ENCODE data around the gene CDH13. TPM values are rescaled to one million over a fixed set of nuclear protein-coding genes. Genes with fewer than 3 reads are reported as not detected.

CDH13 gene
- total and polyA plus RNA-seq, 2 of the 8 experiments (the other 6 are each of a cell fraction or from before 2014, with no cell fraction given), result 2.3 to 2.4 TPM

- H3K9me3 ChIP-seq (ENCODE audit: insufficient read depth in 2 of 2, low read depth in 1 of 2, low read length in 1 of 2), result no peaks in the 10 kb centered on the region
- no peak overlapping the region for H3K9ac ChIP-seq (replicated peaks in 1 of 4; ENCODE audit: extremely low read depth in 1 of 4, low read depth in 3 of 4, low read length in 3 of 4)
- no peaks in the 10 kb centered on the region for H4K20me1 ChIP-seq (replicated peaks in 1 of 2; ENCODE audit: control insufficient read depth in 1 of 2, insufficient read depth in 2 of 2, low read length in 2 of 2)
- H3K27ac ChIP-seq (ENCODE audit: low read depth, low read length), result no peak overlapping the region
- no peak overlapping the region for H3K18ac ChIP-seq (ENCODE audit: extremely low read depth, low read length)
- H4K8ac ChIP-seq (ENCODE audit: extremely low read depth, insufficient read depth, low read length), result no peak overlapping the region
- H3K56ac ChIP-seq (replicated peaks; ENCODE audit: insufficient read length, low read depth, low read length), result no peak overlapping the region
- no peak overlapping the region for H2AFZ ChIP-seq (ENCODE audit: low read length)
- no peak overlapping the region for H4K5ac ChIP-seq (ENCODE audit: insufficient read length, low read depth, low read length)
- CTCF ChIA-PET (ENCODE audit: partially characterized antibody), result no interaction called here
- no peak overlapping the region for H3K4ac ChIP-seq (replicated peaks; ENCODE audit: insufficient read length, low read depth, low read length)
- no peak overlapping the region for H2BK5ac ChIP-seq (ENCODE audit: low read depth, low read length)
- no peak overlapping the region for H3K23ac ChIP-seq (ENCODE audit: insufficient read length)
- no peak overlapping the region for H3K4me3 ChIP-seq (ENCODE audit: extremely low read depth in 1 of 4, insufficient read depth in 2 of 4, low read depth in 3 of 4, low read length in 4 of 4)
- no peak overlapping the region for H2BK20ac ChIP-seq (ENCODE audit: low read length)
- H3K4me1 ChIP-seq (replicated peaks in 1 of 4; ENCODE audit: control insufficient read depth in 3 of 4, insufficient read depth in 4 of 4, low read length in 3 of 4), result no peaks in the 10 kb centered on the region; a peak in 2 of 7 replicates
- H3K36me3 ChIP-seq (ENCODE audit: control insufficient read depth in 2 of 4, insufficient read depth in 4 of 4, low read length in 3 of 4), result no peaks in the 10 kb centered on the region
- H4K91ac ChIP-seq (replicated peaks; ENCODE audit: insufficient read length, low read length), result no peak overlapping the region
- H2BK12ac ChIP-seq (ENCODE audit: low read depth, low read length), result no peak overlapping the region
- no peak overlapping the region for H3K4me2 ChIP-seq (ENCODE audit: insufficient read depth in 1 of 2, low read depth in 2 of 2, low read length in 2 of 2)
- no peaks in the 10 kb centered on the region for H3K23me2 ChIP-seq (ENCODE audit: low read depth, low read length)
- H2AK5ac ChIP-seq (ENCODE audit: low read depth, low read length), result no peak overlapping the region
- 94% methylated on average over 6 of the region's 6 CpGs; no CpG with 5 or more reads in 1 of the 2 experiments for WGBS, 2 experiments (ENCODE audit: extremely low coverage in 1 of 2, insufficient coverage in 1 of 2, insufficient read length in 1 of 2, insufficient replicate concordance in 2 of 2, low coverage in 1 of 2, low lambda C conversion rate in 2 of 2, missing lambda C conversion rate in 1 of 2)
- H3K79me2 ChIP-seq (ENCODE audit: control insufficient read depth in 1 of 2, insufficient read depth in 2 of 2, low read length in 2 of 2), result no peaks in the 10 kb centered on the region
- H2BK120ac ChIP-seq (replicated peaks; ENCODE audit: low read depth, low read length), result no peak overlapping the region
- H3K27me3 ChIP-seq (replicated peaks in 1 of 4; ENCODE audit: control insufficient read depth in 3 of 4, extremely low read depth in 1 of 4, insufficient read depth in 3 of 4, low read length in 3 of 4), result no peaks in the 10 kb centered on the region
- no peak overlapping the region for H3K14ac ChIP-seq (ENCODE audit: insufficient read length)
- POLR2A ChIA-PET (ENCODE audit: partially characterized antibody), result no interaction called here
- DNase-seq (ENCODE audit: low read depth in 1 of 2, low spot score in 2 of 2) (no peak), FAIRE-seq (no peak)
- no peaks in the 10 kb centered on the region for H3K79me1 ChIP-seq (ENCODE audit: low read depth, low read length)
- H2BK15ac ChIP-seq (ENCODE audit: low read length), result 0 out of 2 replicates have a peak overlapping the region, but pooled peaks have one; percentile 82
- TF ChIP-seq POU5F1 (IDR thresholded peaks at IDR 0.05; ENCODE audit: low read depth, low read length) (no peak), MAX (IDR thresholded peaks at IDR 0.05) (no peak), MAFK (IDR thresholded peaks at IDR 0.05; ENCODE audit: low read depth, low read length) (no peak), CHD2 (IDR thresholded peaks at IDR 0.05; ENCODE audit: low read length) (no peak), FOSL1 (IDR thresholded peaks at IDR 0.05; ENCODE audit: insufficient read depth, low read depth, low read length) (no peak), SP1 (IDR thresholded peaks at IDR 0.05; ENCODE audit: low read depth, low read length) (no peak), SAP30 (IDR thresholded peaks at IDR 0.05; ENCODE audit: insufficient read depth, insufficient replicate concordance, low read length) (no peak), PHF8 (conservative IDR thresholded peaks at IDR 0.05; ENCODE audit: low read depth, low read length) (no peak), E2F6 (IDR thresholded peaks at IDR 0.05) (no peak), RNF2 (IDR thresholded peaks at IDR 0.05; ENCODE audit: borderline replicate concordance, low read depth, low read length, missing control alignments, poor library complexity, severe bottlenecking) (no peak)
Observed at GRCh38 chr16:83589576-83589975, 962.8 kb downstream of the CDH13 start.
